HEK293 (cell line): ENCODE measurements around the gene STEAP4.
"Not testable (repeated sequence)": the region's sequence is repeated elsewhere in the genome, so short reads cannot be mapped to it uniquely, and the experiment has no call there.

Source experiments
- CTCF ChIA-PET: fragments of 350-600 bp; formaldehyde crosslinking; extraction: SDS; loops from one replicate; lab custom pipeline; 2021; ENCODE audit warnings: antibody characterized with exemption; lab: Yijun Ruan, JAX
- POLR2A ChIA-PET: fragments of 300-600 bp; formaldehyde crosslinking; extraction: SDS; loops from one replicate; lab custom pipeline; 2020; ENCODE audit warnings: antibody characterized with exemption, inconsistent platforms; lab: Yijun Ruan, JAX
- H3K27ac ChIP-seq: fragments of 200-500 bp; sonication (Bioruptor generic); 2 replicates; pipeline ENCODE4 v1.5.1; 2014; ENCODE audit warnings: low read depth, low read length, control low read depth, inconsistent platforms; ENCODE audit errors: extremely low read depth
- H3K36me3 ChIP-seq, 2 experiments: fragments of 200-500 bp in 1 of 2; sonication (Bioruptor generic) in 1 of 2; 1 replicate in 1 of 2; 2 replicates in 1 of 2; pipeline ENCODE4 v1.5.1; 2014 to 2017; ENCODE audit warnings: inconsistent platforms in 2 of 2, low read length in 2 of 2; ENCODE audit not compliant: control insufficient read depth in 2 of 2, insufficient read depth in 1 of 2
- H3K4me1 ChIP-seq: fragments of 200-500 bp; sonication (Bioruptor generic); 2 replicates; pipeline ENCODE4 v1.5.1; 2014; ENCODE audit warnings: mild to moderate bottlenecking, low read length, inconsistent platforms; ENCODE audit not compliant: control insufficient read depth, insufficient read depth
- H3K4me3 ChIP-seq: 2 replicates; pipeline ENCODE4 v1.5.1; 2011; ENCODE audit warnings: low read depth, mild to moderate bottlenecking, control low read depth, low read length, moderate library complexity
- H3K9me3 ChIP-seq: fragments of 200-500 bp; sonication (Bioruptor generic); 2 replicates; pipeline ENCODE4 v1.5.1; 2014; ENCODE audit warnings: low read depth, low read length, inconsistent platforms; ENCODE audit not compliant: control insufficient read depth, insufficient read depth
- CTCF ChIP-seq: fragments of 450-650 bp; formaldehyde crosslinking; IDR thresholded peaks from 2 replicates; pipeline ENCODE4 v1.5.1; 2016; ENCODE audit warnings: missing biosample characterization, missing genetic modification characterization
- KLF7 ChIP-seq: fragments of 450-650 bp; formaldehyde crosslinking; IDR thresholded peaks from 2 replicates; pipeline ENCODE4 v1.5.1; 2016; ENCODE audit warnings: missing biosample characterization, missing genetic modification characterization, borderline replicate concordance
- MEIS1 ChIP-seq: sonication (generic); formaldehyde crosslinking; IDR thresholded peaks from 2 replicates; pipeline ENCODE4 v1.8.1; 2022; ENCODE audit warnings: missing genetic modification reagents, mild to moderate bottlenecking, borderline replicate concordance
- TCF7L2 ChIP-seq: IDR thresholded peaks from 2 replicates; pipeline ENCODE4 v1.6.1; 2011; ENCODE audit warnings: low read depth, mild to moderate bottlenecking, inconsistent platforms, low read length, moderate library complexity, borderline replicate concordance
- ZBTB26 ChIP-seq: fragments of 450-650 bp; formaldehyde crosslinking; optimal IDR thresholded peaks from 2 replicates; pipeline ENCODE3; 2016; ENCODE audit warnings: missing biosample characterization, mild to moderate bottlenecking, missing genetic modification characterization
- ZBTB48 ChIP-seq: fragments of 450-650 bp; formaldehyde crosslinking; IDR thresholded peaks from 2 replicates; pipeline ENCODE4 v1.5.1; 2016; ENCODE audit warnings: missing biosample characterization, missing genetic modification characterization
- ZEB2 ChIP-seq: fragments of 450-650 bp; formaldehyde crosslinking; IDR thresholded peaks from 2 replicates; pipeline ENCODE4 v1.5.1; 2016; ENCODE audit warnings: missing biosample characterization, missing genetic modification characterization
- ZNF184 ChIP-seq: fragments of 450-650 bp; IDR thresholded peaks from 2 replicates; pipeline ENCODE4 v1.5.1; 2018; ENCODE audit warnings: missing biosample characterization, mild to moderate bottlenecking, missing genetic modification characterization
- ZNF23 ChIP-seq: fragments of 450-650 bp; formaldehyde crosslinking; IDR thresholded peaks from 2 replicates; pipeline ENCODE4 v1.5.1; 2016; ENCODE audit warnings: missing biosample characterization, missing genetic modification characterization, borderline replicate concordance
- ZNF37A ChIP-seq: fragments of 450-650 bp; IDR thresholded peaks from 2 replicates; pipeline ENCODE4 v1.5.1; 2018; ENCODE audit warnings: missing biosample characterization, missing genetic modification characterization
- ZNF513 ChIP-seq: fragments of 450-650 bp; IDR thresholded peaks from 2 replicates; pipeline ENCODE4 v1.5.1; 2018; ENCODE audit warnings: missing biosample characterization, missing genetic modification characterization
- ZNF514 ChIP-seq: fragments of 450-650 bp; formaldehyde crosslinking; IDR thresholded peaks from 2 replicates; pipeline ENCODE4 v1.5.1; 2016; ENCODE audit warnings: missing biosample characterization, missing genetic modification characterization
- ZNF660 ChIP-seq: fragments of 450-650 bp; IDR thresholded peaks from 2 replicates; pipeline ENCODE4 v1.5.1; 2018; ENCODE audit warnings: missing biosample characterization, mild to moderate bottlenecking, missing genetic modification characterization
- ZNF701 ChIP-seq: fragments of 450-650 bp; formaldehyde crosslinking; IDR thresholded peaks from 2 replicates; pipeline ENCODE4 v1.5.1; 2016; ENCODE audit warnings: missing biosample characterization, missing genetic modification characterization
- ZNF704 ChIP-seq: fragments of 450-650 bp; formaldehyde crosslinking; IDR thresholded peaks from 2 replicates; pipeline ENCODE4 v1.5.1; 2016; ENCODE audit warnings: missing biosample characterization, missing genetic modification characterization
- ZSCAN18 ChIP-seq: fragments of 450-650 bp; formaldehyde crosslinking; IDR thresholded peaks from 2 replicates; pipeline ENCODE4 v1.5.1; 2016; ENCODE audit warnings: missing biosample characterization, missing genetic modification characterization

Gene STEAP4

GRCh38 chr7:88278881-88279280 lies 27.8 kb downstream of the STEAP4 start (continued):
- TF ChIP-seq ZNF660 (tag by site-specific recombination) (no peak), MEIS1 (CRISPR knock-in tag) (no peak), ZEB2 (no peak), ZNF184 (tag by site-specific recombination) (no peak), ZNF701 (tag by site-specific recombination) (no peak)

- no peaks in the 10 kb centered on the region for H3K36me3 ChIP-seq
- H3K9me3 ChIP-seq = no peaks in the 10 kb centered on the region
- H3K4me1 ChIP-seq = no peaks in the 10 kb centered on the region
- ChIA-PET POLR2A (no interaction called here), CTCF (no interaction called here)
- H3K4me3 ChIP-seq = no peak overlapping the region
- TF ChIP-seq ZNF37A (tag by site-specific recombination) (no peak), ZNF513 (tag by site-specific recombination) (no peak), ZNF23 (no peak), ZSCAN18 (tag by site-specific recombination) (no peak), ZBTB48 (tag by site-specific recombination) (no peak), ZBTB26 (no peak), ZNF701 (tag by site-specific recombination) (no peak), ZNF660 (tag by site-specific recombination) (no peak), KLF7 (no peak), TCF7L2 (no peak), ZNF514 (tag by site-specific recombination) (no peak), CTCF (tag by site-specific recombination) (no peak), ZNF704 (no peak)
- no peak overlapping the region for H3K27ac ChIP-seq
Observed at GRCh38 chr7:88276605-88277153, 30.0 kb downstream of the STEAP4 start.

- H3K9me3 ChIP-seq, H3K4me1 ChIP-seq, H3K4me3 ChIP-seq, H3K27ac ChIP-seq, CTCF ChIA-PET, H3K36me3 ChIP-seq, POLR2A ChIA-PET: not testable (repeated sequence)
Observed at GRCh38 chr7:88274856-88275255, 31.8 kb downstream of the STEAP4 start.
